Activated CD4-positive, alpha-beta T cell treated with anti-CD3 and anti-CD28 coated beads, Interleukin-2, amount 10 ng/mL, durations not matched to agents 24 days and 14 days (primary cell): ENCODE measurements around the gene SRP54. TPM values are rescaled to one million over a fixed set of nuclear protein-coding genes. Genes with fewer than 3 reads are reported as not detected.
"Not testable (repeated sequence)": the region's sequence is repeated elsewhere in the genome, so short reads cannot be mapped to it uniquely, and the experiment has no call there.

Source experiments
- DNase-seq: peaks from one replicate; pipeline ENCODE4 v3.0.0; 2022
- H3K27ac Mint-ChIP-seq: one replicate; pipeline ENCODE4 v1.8.0; 2022; ENCODE audit warnings: mild to moderate bottlenecking, mixed read lengths
- H3K27me3 Mint-ChIP-seq: one replicate; pipeline ENCODE4 v1.8.0; 2022; ENCODE audit warnings: mixed read lengths
- H3K36me3 Mint-ChIP-seq: one replicate; pipeline ENCODE4 v1.8.0; 2022; ENCODE audit warnings: low read depth, mild to moderate bottlenecking, mixed read lengths
- H3K4me1 Mint-ChIP-seq: one replicate; pipeline ENCODE4 v1.8.0; 2021; ENCODE audit warnings: mixed read lengths
- H3K4me3 Mint-ChIP-seq: one replicate; pipeline ENCODE4 v1.8.0; 2022; ENCODE audit warnings: mild to moderate bottlenecking, moderate library complexity, mixed read lengths
- H3K9me3 Mint-ChIP-seq: one replicate; pipeline ENCODE4 v1.8.0; 2021; ENCODE audit warnings: mixed read lengths
- intact Hi-C: fragments of 100-400 bp; cut with micrococcal nuclease; formaldehyde crosslinking; loops from one replicate; pipeline ENCODE4 v1.15.1; 2023
- total RNA-seq: library from RNA; stranded (reverse); gene quantifications from 2 replicates; pipeline ENCODE4 v1.2.3, GENCODE V29; 2022

The SRP54 gene
- total RNA-seq, 1 donor from 2014 or later: 73.6 TPM

- intact Hi-C loops: no loop called here
- H3K9me3 Mint-ChIP-seq: no peaks in the 10 kb centered on the region
- H3K36me3 Mint-ChIP-seq: peaks cover 21% of the 10 kb centered on the region
- peaks cover 10% of the 10 kb centered on the region for H3K4me1 Mint-ChIP-seq
- no peak overlapping the region for H3K4me3 Mint-ChIP-seq
- no peaks in the 10 kb centered on the region for H3K27me3 Mint-ChIP-seq
- no peak overlapping the region for H3K27ac Mint-ChIP-seq
- no peak for DNase-seq
These were observed 15.0 kb downstream of the SRP54 start for GRCh38 chr14:34997762-34998161.

- Mint-ChIP-seq H3K36me3 (peaks cover 26% of the 10 kb centered on the region), H3K27ac (no peak overlapping the region), H3K4me1 (peaks cover 5% of the 10 kb centered on the region), H3K4me3 (no peak overlapping the region), H3K9me3 (no peaks in the 10 kb centered on the region), H3K27me3 (no peaks in the 10 kb centered on the region)
- no peak for DNase-seq
- intact Hi-C loops: no loop called here
These were observed 16.7 kb downstream of the SRP54 start for GRCh38 chr14:34999500-34999899.

GRCh38 chr14:35001621-35002020 lies 18.8 kb downstream of the SRP54 start:
- intact Hi-C loops: no loop called here
- H3K27me3 Mint-ChIP-seq: no peaks in the 10 kb centered on the region
- DNase-seq: no peak
- H3K9me3 Mint-ChIP-seq: no peaks in the 10 kb centered on the region
- H3K4me3 Mint-ChIP-seq: no peak overlapping the region
- peaks cover 3% of the 10 kb centered on the region for H3K4me1 Mint-ChIP-seq
- H3K27ac Mint-ChIP-seq: no peak overlapping the region
- H3K36me3 Mint-ChIP-seq: peaks cover 28% of the 10 kb centered on the region

GRCh38 chr14:35004839-35005238 lies 22.0 kb downstream of the SRP54 start:
- Mint-ChIP-seq H3K27ac (no peak overlapping the region), H3K27me3 (no peaks in the 10 kb centered on the region), H3K4me1 (no peaks in the 10 kb centered on the region), H3K36me3 (peaks cover 35% of the 10 kb centered on the region), H3K9me3 (no peaks in the 10 kb centered on the region), H3K4me3 (no peak overlapping the region)
- no peak for DNase-seq
- intact Hi-C loops: no loop called here

- no peak for DNase-seq
- Mint-ChIP-seq H3K4me1 (peaks cover 2% of the 10 kb centered on the region), H3K36me3 (peaks cover 53% of the 10 kb centered on the region), H3K9me3 (no peaks in the 10 kb centered on the region), H3K27me3 (no peaks in the 10 kb centered on the region), H3K4me3 (no peak overlapping the region), H3K27ac (no peak overlapping the region)
- intact Hi-C loops: no loop called here
These were observed 33.8 kb downstream of the SRP54 start for GRCh38 chr14:35016568-35016967.

- H3K27me3 Mint-ChIP-seq: no peaks in the 10 kb centered on the region
- no peaks in the 10 kb centered on the region for H3K9me3 Mint-ChIP-seq
- H3K27ac Mint-ChIP-seq: no peak overlapping the region
- peaks cover 52% of the 10 kb centered on the region for H3K36me3 Mint-ChIP-seq
- H3K4me1 Mint-ChIP-seq: peaks cover 2% of the 10 kb centered on the region
- DNase-seq: no peak
- H3K4me3 Mint-ChIP-seq: no peak overlapping the region
- intact Hi-C loops: no loop called here
These were observed 37.9 kb downstream of the SRP54 start for GRCh38 chr14:35020713-35021112.

- peaks cover 52% of the 10 kb centered on the region for H3K36me3 Mint-ChIP-seq
- DNase-seq: no peak
- no peak overlapping the region for H3K4me3 Mint-ChIP-seq
- H3K27ac Mint-ChIP-seq: no peak overlapping the region
- no peaks in the 10 kb centered on the region for H3K27me3 Mint-ChIP-seq
- H3K9me3 Mint-ChIP-seq: peaks cover 2% of the 10 kb centered on the region
- intact Hi-C loops: no loop called here
- no peaks in the 10 kb centered on the region for H3K4me1 Mint-ChIP-seq
These were observed 45.6 kb downstream of the SRP54 start for GRCh38 chr14:35028435-35028834.

- no peaks in the 10 kb centered on the region for H3K4me1 Mint-ChIP-seq
- intact Hi-C loops: no loop called here
- peaks cover 53% of the 10 kb centered on the region for H3K36me3 Mint-ChIP-seq
These were observed 49.8 kb downstream of the SRP54 start for GRCh38 chr14:35032562-35032961.

GRCh38 chr14:35034440-35034833 lies 51.6 kb downstream of the SRP54 start:
- intact Hi-C loops: no loop called here
- Mint-ChIP-seq H3K36me3 (peaks cover 40% of the 10 kb centered on the region), H3K27me3 (no peaks in the 10 kb centered on the region), H3K4me1 (no peaks in the 10 kb centered on the region), H3K4me3 (no peak overlapping the region), H3K27ac (no peak overlapping the region), H3K9me3 (peaks cover 15% of the 10 kb centered on the region)
- no peak for DNase-seq

More at GRCh38 chr14:35032562-35032961, 49.8 kb downstream of the SRP54 start:
- no peak overlapping the region for H3K4me3 Mint-ChIP-seq
- DNase-seq: no peak
- H3K9me3 Mint-ChIP-seq: peaks cover 15% of the 10 kb centered on the region
- H3K27me3 Mint-ChIP-seq: no peaks in the 10 kb centered on the region
- no peak overlapping the region for H3K27ac Mint-ChIP-seq

GRCh38 chr14:35034944-35035554 lies 52.3 kb downstream of the SRP54 start:
- DNase-seq, H3K4me3 Mint-ChIP-seq, intact Hi-C loops, H3K27ac Mint-ChIP-seq, H3K27me3 Mint-ChIP-seq, H3K4me1 Mint-ChIP-seq: not testable (repeated sequence)
- peaks cover 15% of the 10 kb centered on the region for H3K9me3 Mint-ChIP-seq
- H3K36me3 Mint-ChIP-seq: peaks cover 38% of the 10 kb centered on the region

- H3K4me1 Mint-ChIP-seq, H3K27ac Mint-ChIP-seq, H3K27me3 Mint-ChIP-seq, intact Hi-C loops, H3K4me3 Mint-ChIP-seq, DNase-seq: not testable (repeated sequence)
- Mint-ChIP-seq H3K9me3 (peaks cover 13% of the 10 kb centered on the region), H3K36me3 (peaks cover 23% of the 10 kb centered on the region)
These were observed 55.5 kb downstream of the SRP54 start for GRCh38 chr14:35038312-35038711.

- DNase-seq: no peak
- Mint-ChIP-seq H3K36me3 (no peaks in the 10 kb centered on the region), H3K4me1 (peaks cover 16% of the 10 kb centered on the region), H3K4me3 (no peak overlapping the region), H3K27me3 (no peaks in the 10 kb centered on the region), H3K27ac (no peak overlapping the region), H3K9me3 (no peaks in the 10 kb centered on the region)
- intact Hi-C loops: no loop called here
These were observed 59.8 kb downstream of the SRP54 start for GRCh38 chr14:35042632-35043031.

- Mint-ChIP-seq H3K27me3 (no peaks in the 10 kb centered on the region), H3K36me3 (peaks cover under 1% of the 10 kb centered on the region), H3K4me1 (peaks cover 20% of the 10 kb centered on the region), H3K4me3 (no peak overlapping the region), H3K27ac (no peak overlapping the region), H3K9me3 (no peaks in the 10 kb centered on the region)
- intact Hi-C loops: no loop called here
- DNase-seq: no peak
These were observed 60.3 kb downstream of the SRP54 start for GRCh38 chr14:35043046-35043445.

- Mint-ChIP-seq H3K4me3 (peak overlapping the region; percentile 96), H3K36me3 (peaks cover 10% of the 10 kb centered on the region), H3K9me3 (no peaks in the 10 kb centered on the region), H3K27ac (peak overlapping the region; percentile 97), H3K4me1 (peaks cover 24% of the 10 kb centered on the region), H3K27me3 (no peaks in the 10 kb centered on the region)
- DNase-seq: no peak
- intact Hi-C loops: loop anchor here (5.0 kb wide), 4 partner anchors 247 to 782 kb away; partner anchors contain the start of genes BRMS1L, PSMA6 and RALGAPA1
These were observed 62.4 kb downstream of the SRP54 start for GRCh38 chr14:35044939-35045797.
